Heart left ventricle (tissue), 16 donors: ENCODE measurements around the gene PACS1. TPM values are rescaled to one million over a fixed set of nuclear protein-coding genes. Genes with fewer than 3 reads are reported as not detected.
A peak's percentile ranks its signal among the peaks of the same experiment; 100 is the strongest.
"Not testable (repeated sequence)": the region's sequence is repeated elsewhere in the genome, so short reads cannot be mapped to it uniquely, and the experiment has no call there.

Experiments
- ATAC-seq, 4 donors: fragments of 200-7000 bp; cut with Tn5 transposase; one replicate each; pipeline ENCODE4 v1.9.1; 2020 to 2022; ENCODE audit warnings: moderate library complexity in 4 of 4, mild to moderate bottlenecking in 3 of 4, moderate number of reproducible peaks in 1 of 4
- DNase-seq, 5 donors: peaks; one replicate each; pipeline ENCODE4 v3.0.0-alpha.2; 2020
- H3K27ac ChIP-seq, 12 donors: fragments of 200-600 bp; sonication (generic) in 4 of 12; one replicate each; pipeline versions ENCODE4 v1.5.0 to v1.8.0; 2016 to 2022; ENCODE audit warnings: mild to moderate bottlenecking in 2 of 12
- H3K27me3 ChIP-seq, 9 donors: fragments of 200-600 bp; sonication (generic) in 2 of 9; one replicate each; pipeline versions ENCODE4 v1.5.1 to v1.8.0; 2016 to 2022; ENCODE audit warnings: mild to moderate bottlenecking in 3 of 9
- H3K36me3 ChIP-seq, 9 donors: fragments of 200-600 bp; sonication (generic) in 2 of 9; one replicate each; pipeline versions ENCODE4 v1.5.0 to v1.8.0; 2018 to 2022; ENCODE audit warnings: mild to moderate bottlenecking in 2 of 9
- H3K4me1 ChIP-seq, 12 donors: fragments of 200-600 bp; sonication (generic) in 4 of 12; one replicate each; pipeline versions ENCODE4 v1.5.0 to v1.8.0; 2016 to 2022; ENCODE audit warnings: mild to moderate bottlenecking in 3 of 12
- H3K4me3 ChIP-seq, 12 donors: fragments of 200-600 bp; sonication (generic) in 4 of 12; one replicate each; pipeline versions ENCODE4 v1.5.0 to v1.8.0; 2017 to 2022; ENCODE audit warnings: mild to moderate bottlenecking in 9 of 12, moderate library complexity in 4 of 12
- H3K9me3 ChIP-seq, 12 donors: fragments of 200-600 bp; sonication (generic) in 4 of 12; one replicate each; pipeline versions ENCODE4 v1.5.0 to v1.8.0; 2016 to 2022; ENCODE audit warnings: mild to moderate bottlenecking in 1 of 12
- POLR2A ChIP-seq, 2 donors: fragments of 450-650 bp; IDR thresholded peaks; one replicate each; pipeline ENCODE4 v1.6.1; 2017; ENCODE audit warnings: antibody characterized with exemption in 2 of 2, mild to moderate bottlenecking in 2 of 2, moderate library complexity in 2 of 2
- WGBS, 4 donors: extraction: QIAGEN DNeasy Blood & Tissue Kit in 2 of 4; methylation state at CpG; one replicate each; pipeline versions ENCODE4 v1.1.5 to v1.1.7; 2013 to 2018; 5-methylcytosine and 5-hydroxymethylcytosine counted together
- intact Hi-C, 10 donors: fragments of 100-400 bp; cut with DNase I; formaldehyde crosslinking; loops; one replicate each; pipeline versions ENCODE4 v1.11.1 to v1.14.2; 2022
- polyA plus RNA-seq, 2 donors: library from polyadenylated mRNA; stranded (reverse); fragments of 200-250 nt; gene quantifications; one replicate each; pipeline ENCODE4 v1.2.3, GENCODE V29; 2013
- total RNA-seq, 9 donors: library from RNA; depleted of rRNA in 2 of 9; stranded (reverse); fragments of >200 nt in 2 of 9; fragmentation: NEBNext Ultra II Directional in 3 of 9; extraction: Animal tissue kit (Norgen Biotek cat#: 25700) in 3 of 9; gene quantifications; one replicate each; pipeline versions ENCODE4 v1.1.0 to v1.2.4, GENCODE V29; 2016 to 2023
- TF ChIP-seq, protein P1 (sequence below), 12 donors: fragments of 200-600 bp; sonication (generic) in 4 of 12; IDR thresholded peaks; one replicate each; pipeline versions ENCODE4 v1.5.0 to v1.8.0; 2018 to 2022; ENCODE audit warnings: antibody characterized with exemption in 12 of 12, mild to moderate bottlenecking in 5 of 12
- donor health status: ischemic (EF 13 %, LVEDD 7.1; RV severe dilation, severe dysfunction).
- donor health status: healthy with polysubstance abuse.
- donor health status: DM: no; HTN: yes; CAD: no.
- donor health status: DM: no; HTN: no; CAD: no.
- donor health status: ischemic (EF 25% LVEDD 6.9; RV normal size, moderate dysfunction).
- donor health status: ischemic (EF 25% LVEDD 5.7; RV mildly dilated, moderate dysfunction).
- donor health status: healthy.
- donor health status: DM: yes; HTN: yes; CAD: no.
- donor health status: ischemic (EF 35%, LVEDD 5.7; RV mildly dilated, moderate dysfunction).
- donor health status: nonischemic (EF 11% LVEDD 7.7; RV severe dilation, severe dysfunction).
- donor health status: DM: yes; HTN: yes; CAD: no.
- donor health status: PGD.
- donor health status: ischemic (EF 29% LVEDD 5.4; RV normal size, mild dysfunction).
- donor health status: nonischemic (EF 23%, LVEDD 6.1; RV moderate dilation, normal function).

The PACS1 gene
- total and polyA plus RNA-seq, 11 donors, result 30.6 to 151 (median 89.8) TPM

DNA sequence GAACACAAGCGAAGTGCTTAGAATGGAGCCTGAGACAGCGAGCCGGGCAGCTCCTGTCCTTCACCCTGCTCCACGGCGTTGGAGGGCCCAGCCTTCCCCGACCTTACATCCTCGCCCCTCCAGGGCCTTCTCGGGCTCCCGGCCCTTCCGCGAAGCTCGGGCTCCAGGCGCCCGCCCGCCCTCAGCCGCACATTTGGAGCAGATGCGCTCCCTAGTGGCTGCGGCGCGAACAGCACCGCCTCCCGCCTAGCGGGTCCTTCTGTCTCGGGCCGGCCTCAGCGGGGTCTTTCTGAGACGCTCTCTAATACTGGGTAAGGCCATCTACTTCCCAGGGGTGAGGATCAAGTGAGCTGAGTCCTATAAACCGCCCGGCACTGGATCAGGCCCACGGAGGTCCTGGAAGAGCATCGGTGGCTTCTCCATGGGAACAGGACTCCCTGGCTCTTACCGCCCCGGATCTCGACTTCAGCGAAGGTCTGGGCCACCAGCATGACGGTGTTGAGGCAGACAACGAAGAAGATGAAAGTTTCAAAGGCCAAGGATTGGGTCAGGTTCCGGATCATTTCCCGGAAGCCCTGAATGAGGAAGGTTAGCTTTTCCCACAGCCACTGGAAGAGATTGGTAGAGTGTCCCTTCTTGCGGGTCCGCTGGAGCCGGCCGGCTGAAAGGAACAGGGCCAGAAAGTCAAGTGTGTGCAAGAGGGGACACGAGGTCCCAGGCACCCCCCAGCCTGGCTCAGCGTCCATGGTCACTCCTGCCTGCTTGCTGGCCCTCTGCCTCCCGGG is 47.5 kb upstream of the PACS1 start:
- Histone ChIP-seq H3K36me3 (no peaks in the 10 kb centered on the region), H3K27me3 (peaks cover 0 to 3% (median 0%) of the 10 kb centered on the region in 9 donors), H3K4me3 (peak overlapping the region in 6 of 12 donors; percentile 3 to 30 (median 16)), H3K4me1 (peaks cover 0 to 24% (median 5%) of the 10 kb centered on the region in 12 donors), H3K27ac (no peak overlapping the region), H3K9me3 (no peaks in the 10 kb centered on the region)
- DNase-seq (peak; percentile 59 to 90 (median 69)), ATAC-seq (peak; percentile 56 to 85 (median 72))
- TF ChIP-seq, protein P1, sequence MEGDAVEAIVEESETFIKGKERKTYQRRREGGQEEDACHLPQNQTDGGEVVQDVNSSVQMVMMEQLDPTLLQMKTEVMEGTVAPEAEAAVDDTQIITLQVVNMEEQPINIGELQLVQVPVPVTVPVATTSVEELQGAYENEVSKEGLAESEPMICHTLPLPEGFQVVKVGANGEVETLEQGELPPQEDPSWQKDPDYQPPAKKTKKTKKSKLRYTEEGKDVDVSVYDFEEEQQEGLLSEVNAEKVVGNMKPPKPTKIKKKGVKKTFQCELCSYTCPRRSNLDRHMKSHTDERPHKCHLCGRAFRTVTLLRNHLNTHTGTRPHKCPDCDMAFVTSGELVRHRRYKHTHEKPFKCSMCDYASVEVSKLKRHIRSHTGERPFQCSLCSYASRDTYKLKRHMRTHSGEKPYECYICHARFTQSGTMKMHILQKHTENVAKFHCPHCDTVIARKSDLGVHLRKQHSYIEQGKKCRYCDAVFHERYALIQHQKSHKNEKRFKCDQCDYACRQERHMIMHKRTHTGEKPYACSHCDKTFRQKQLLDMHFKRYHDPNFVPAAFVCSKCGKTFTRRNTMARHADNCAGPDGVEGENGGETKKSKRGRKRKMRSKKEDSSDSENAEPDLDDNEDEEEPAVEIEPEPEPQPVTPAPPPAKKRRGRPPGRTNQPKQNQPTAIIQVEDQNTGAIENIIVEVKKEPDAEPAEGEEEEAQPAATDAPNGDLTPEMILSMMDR (IDR thresholded peaks at IDR 0.05), result peak; percentile 84 to 99 (median 94)
- TF ChIP-seq POLR2A (IDR thresholded peaks at IDR 0.05), result no peak
- WGBS, 4 donors, result 20 to 31% (median 24%) methylated on average over 27 to 46 of the region's 46 CpGs
- intact Hi-C loops, result no loop called here

DNA sequence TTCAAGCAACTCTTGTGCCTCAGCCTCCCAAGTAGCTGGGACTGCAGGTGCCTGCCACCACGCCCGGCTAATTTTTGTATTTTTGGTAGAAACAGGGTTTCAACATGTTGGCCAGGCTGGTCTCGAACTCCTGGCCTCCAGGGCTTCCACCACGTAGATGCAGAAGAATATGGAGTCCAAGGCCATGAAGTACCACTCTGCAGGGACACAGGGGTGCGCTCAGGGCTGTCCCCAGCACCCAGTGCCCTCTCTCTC is 47.0 kb upstream of the PACS1 start:
- H3K27ac ChIP-seq, ATAC-seq, H3K4me3 ChIP-seq, H3K27me3 ChIP-seq, intact Hi-C loops, H3K36me3 ChIP-seq, H3K9me3 ChIP-seq: not testable (repeated sequence)
- H3K4me1 ChIP-seq, result peaks cover 0 to 24% (median 5%) of the 10 kb centered on the region in 12 donors
- WGBS, 4 donors, result 73 to 83% (median 77%) methylated on average over 3 to 5 of the region's 5 CpGs
- peak in 1 of 5 donors; percentile 38 for DNase-seq

DNA sequence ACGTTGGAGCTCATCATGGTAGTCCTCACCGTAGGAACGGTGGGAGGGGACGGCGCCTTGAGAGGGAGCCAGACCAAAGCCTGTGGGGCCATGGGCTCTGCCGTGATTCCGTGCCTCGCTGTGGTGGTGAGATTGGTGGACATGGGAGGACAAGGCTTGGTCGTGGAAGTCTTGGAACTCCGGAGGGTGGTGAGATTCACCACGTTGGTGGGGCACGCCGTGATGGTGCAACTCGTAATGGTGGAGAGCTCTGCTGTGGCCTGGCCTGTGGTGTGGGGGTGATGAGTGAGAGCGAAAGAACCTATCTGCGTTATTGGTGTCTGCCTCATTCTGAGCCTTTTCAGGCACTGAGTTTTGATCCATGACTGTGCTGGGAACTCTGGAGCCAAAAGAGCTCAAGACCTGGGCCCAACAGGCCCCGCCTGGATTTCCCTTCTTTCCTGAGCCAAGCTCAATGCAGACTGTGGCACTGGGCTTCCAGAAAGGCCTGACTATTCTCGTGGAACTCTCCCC is 44.0 kb upstream of the PACS1 start, which contains the start of gene CATSPER1:
CATSPER1 (minus strand) TSS at position 463 of the 513 bp plus-strand sequence; CDS start at position 363, 100 bp downstream.
- Histone ChIP-seq H3K9me3 (no peaks in the 10 kb centered on the region), H3K4me1 (peaks cover 0 to 18% (median 5%) of the 10 kb centered on the region in 12 donors), H3K36me3 (no peaks in the 10 kb centered on the region), H3K27ac (no peak within 1 kb of the TSS), H3K4me3 (no peak within 1 kb of the TSS), H3K27me3 (peaks cover 0 to 3% (median 0%) of the 10 kb centered on the region in 9 donors)
- intact Hi-C loops, result no loop called here
- no peak for TF ChIP-seq POLR2A (IDR thresholded peaks at IDR 0.05)
- TF ChIP-seq, protein P1 (IDR thresholded peaks at IDR 0.05), result no peak
- DNase-seq (no peak), ATAC-seq (no peak)
- 86 to 91% (median 89%) methylated on average over 18 of the region's 18 CpGs for WGBS, 4 donors

DNA sequence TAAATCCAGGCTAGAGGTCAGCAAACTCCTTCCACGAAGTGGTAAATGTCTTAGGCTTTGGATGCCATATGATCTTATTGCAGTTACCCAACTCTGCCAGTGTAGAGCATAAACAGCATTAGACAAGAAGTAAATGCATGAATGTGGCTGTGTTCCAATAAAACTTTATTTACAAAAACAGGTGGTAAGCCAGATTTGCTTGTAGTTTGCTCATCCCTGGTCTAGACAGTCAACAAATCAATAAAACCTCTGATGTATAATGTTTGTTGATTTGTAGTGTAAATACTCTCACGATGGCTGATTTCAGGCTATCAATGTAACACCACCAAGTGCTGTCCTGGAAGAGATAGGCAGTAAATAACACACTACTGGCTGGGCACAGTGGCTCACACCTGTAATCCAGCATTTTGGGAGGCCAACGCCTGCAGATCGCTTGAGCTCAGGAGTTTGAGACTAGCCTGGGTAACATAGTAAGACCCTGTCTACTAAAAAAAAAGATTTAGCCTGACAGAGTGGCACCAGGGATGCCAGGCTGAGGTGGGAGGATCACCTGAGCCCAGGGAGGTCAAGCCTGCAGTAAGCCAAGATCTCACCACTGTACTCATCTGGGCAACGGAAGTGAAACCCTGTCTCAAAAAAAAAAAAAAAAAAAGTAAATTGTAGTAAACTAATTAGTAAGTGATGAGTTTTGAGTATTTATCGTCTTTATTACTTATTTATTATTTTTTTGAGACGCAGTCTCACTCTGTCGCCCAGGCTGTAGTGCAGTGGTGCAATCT is 36.9 kb upstream of the PACS1 start:
- H3K9me3 ChIP-seq, result no peaks in the 10 kb centered on the region
- intact Hi-C loops, result no loop called here
- H3K4me3 ChIP-seq, result no peak overlapping the region
- WGBS, 4 donors, result 87 to 92% (median 88%) methylated on average over 8 of the region's 8 CpGs
- TF ChIP-seq POLR2A (IDR thresholded peaks at IDR 0.05), result no peak
- TF ChIP-seq, protein P1 (IDR thresholded peaks at IDR 0.05), result no peak
- no peaks in the 10 kb centered on the region for H3K36me3 ChIP-seq
- ATAC-seq (no peak), DNase-seq (no peak)
- H3K27ac ChIP-seq, result no peak overlapping the region
- peaks cover 0 to 6% (median 0%) of the 10 kb centered on the region in 12 donors for H3K4me1 ChIP-seq
- peaks cover 0 to 3% (median 0%) of the 10 kb centered on the region in 9 donors for H3K27me3 ChIP-seq
